Suprapubic skin (tissue), 4 donors: ENCODE measurements around the gene GCNT2. TPM values are rescaled to one million over a fixed set of nuclear protein-coding genes. Genes with fewer than 3 reads are reported as not detected.

Source experiments
- DNase-seq, 2 donors: peaks; one replicate each; pipeline ENCODE4 v3.0.0-alpha.2; 2019; ENCODE audit warnings: low spot score in 2 of 2
- H3K27ac ChIP-seq: fragments of 200-600 bp; sonication (generic); one replicate; pipeline ENCODE4 v1.5.1; 2019
- H3K27me3 ChIP-seq: fragments of 200-600 bp; sonication (generic); one replicate; pipeline ENCODE4 v1.5.1; 2019
- H3K36me3 ChIP-seq: fragments of 200-600 bp; sonication (generic); one replicate; pipeline ENCODE4 v1.5.1; 2019
- H3K4me1 ChIP-seq: fragments of 200-600 bp; sonication (generic); one replicate; pipeline ENCODE4 v1.5.1; 2019
- H3K4me3 ChIP-seq: fragments of 200-600 bp; sonication (generic); one replicate; pipeline ENCODE4 v1.5.1; 2019; ENCODE audit warnings: mild to moderate bottlenecking
- H3K9me3 ChIP-seq: fragments of 200-600 bp; sonication (generic); one replicate; pipeline ENCODE4 v1.5.1; 2019
- CTCF ChIP-seq, 2 donors: fragments of 200-600 bp in 1 of 2; fragments of 450-650 bp in 1 of 2; sonication (generic) in 1 of 2; IDR thresholded peaks; one replicate each; pipeline ENCODE4 v1.5.1; 2016 to 2019; ENCODE audit warnings: antibody characterized with exemption in 2 of 2, mild to moderate bottlenecking in 1 of 2, moderate library complexity in 1 of 2
- EP300 ChIP-seq: sonication (generic); formaldehyde crosslinking; IDR thresholded peaks from one replicate; pipeline ENCODE4 v1.6.1; 2017; ENCODE audit warnings: antibody characterized with exemption
- POLR2A ChIP-seq, 2 donors: fragments of 450-650 bp; IDR thresholded peaks; one replicate each; pipeline ENCODE4 v1.6.1; 2017; ENCODE audit warnings: antibody characterized with exemption in 2 of 2, mild to moderate bottlenecking in 2 of 2, moderate library complexity in 2 of 2
- POLR2AphosphoS5 ChIP-seq, 3 donors: sonication (generic); formaldehyde crosslinking; IDR thresholded peaks; one replicate each; pipeline ENCODE4 v1.6.1; 2017; ENCODE audit warnings: antibody characterized with exemption in 3 of 3
- WGBS: methylation state at CpG from one replicate; pipeline ENCODE4 v1.1.5; 2018; 5-methylcytosine and 5-hydroxymethylcytosine counted together
- total RNA-seq, 4 donors: library from RNA; depleted of rRNA; stranded (reverse); fragments of >200 nt; gene quantifications; one replicate each; pipeline ENCODE4 v1.1.0, GENCODE V29; 2016

The GCNT2 gene
- total RNA-seq, 4 donors from 2014 or later: 8.0 to 37.4 (median 14.4) TPM

- H3K27me3 ChIP-seq: peaks cover 5% of the 10 kb centered on the region
- no peaks in the 10 kb centered on the region for H3K9me3 ChIP-seq
- H3K36me3 ChIP-seq: no peaks in the 10 kb centered on the region
- no peaks in the 10 kb centered on the region for H3K4me1 ChIP-seq
- H3K4me3 ChIP-seq: no peak overlapping the region
- 92% methylated on average over 5 of the region's 5 CpGs for WGBS
- TF ChIP-seq POLR2AphosphoS5 (IDR thresholded peaks at IDR 0.05) (no peak), CTCF (IDR thresholded peaks at IDR 0.05) (no peak), EP300 (no peak), POLR2A (IDR thresholded peaks at IDR 0.05) (no peak)
- no peak for DNase-seq
- no peak overlapping the region for H3K27ac ChIP-seq
Measured at GRCh38 chr6:10507715-10508114, 13.4 kb upstream of the GCNT2 start.

GRCh38 chr6:10510592-10511367 is 10.4 kb upstream of the GCNT2 start:
- TF ChIP-seq POLR2AphosphoS5 (IDR thresholded peaks at IDR 0.05) (no peak), CTCF (IDR thresholded peaks at IDR 0.05) (peak in 1 of 2 donors; percentile 64), EP300 (no peak), POLR2A (IDR thresholded peaks at IDR 0.05) (no peak)
- H3K4me3 ChIP-seq: no peak overlapping the region
- no peaks in the 10 kb centered on the region for H3K27me3 ChIP-seq
- WGBS: 50% methylated on average over 17 of the region's 17 CpGs
- no peaks in the 10 kb centered on the region for H3K4me1 ChIP-seq
- no peaks in the 10 kb centered on the region for H3K36me3 ChIP-seq
- no peak for DNase-seq
- no peak overlapping the region for H3K27ac ChIP-seq
- H3K9me3 ChIP-seq: no peaks in the 10 kb centered on the region

- no peak for DNase-seq
- Histone ChIP-seq H3K36me3 (no peaks in the 10 kb centered on the region), H3K27me3 (no peaks in the 10 kb centered on the region), H3K9me3 (no peaks in the 10 kb centered on the region), H3K27ac (no peak overlapping the region), H3K4me3 (no peak overlapping the region), H3K4me1 (no peaks in the 10 kb centered on the region)
- WGBS: 53% methylated on average over 2 of the region's 2 CpGs
- TF ChIP-seq POLR2AphosphoS5 (IDR thresholded peaks at IDR 0.05): no peak
- no peak for TF ChIP-seq POLR2A (IDR thresholded peaks at IDR 0.05)
Measured at GRCh38 chr6:10511477-10511876, 9.7 kb upstream of the GCNT2 start.

- Histone ChIP-seq H3K9me3 (no peaks in the 10 kb centered on the region), H3K27me3 (no peaks in the 10 kb centered on the region), H3K4me3 (no peak overlapping the region), H3K4me1 (peaks cover under 1% of the 10 kb centered on the region), H3K36me3 (no peaks in the 10 kb centered on the region), H3K27ac (no peak overlapping the region)
- TF ChIP-seq CTCF (IDR thresholded peaks at IDR 0.05) (no peak), POLR2A (IDR thresholded peaks at IDR 0.05) (no peak), EP300 (no peak)
- no peak for DNase-seq
- 43% methylated on average over 2 of the region's 2 CpGs for WGBS
Measured at GRCh38 chr6:10513544-10513943, 7.6 kb upstream of the GCNT2 start.

- H3K4me3 ChIP-seq: no peak overlapping the region
- peaks cover 7% of the 10 kb centered on the region for H3K4me1 ChIP-seq
- DNase-seq: no peak
- no peak for TF ChIP-seq POLR2A (IDR thresholded peaks at IDR 0.05)
- no peak for TF ChIP-seq CTCF (IDR thresholded peaks at IDR 0.05)
- TF ChIP-seq POLR2AphosphoS5 (IDR thresholded peaks at IDR 0.05): no peak
- TF ChIP-seq EP300: no peak
- H3K36me3 ChIP-seq: no peaks in the 10 kb centered on the region
- WGBS: 65% methylated on average over 15 of the region's 15 CpGs
- no peaks in the 10 kb centered on the region for H3K27me3 ChIP-seq
- no peaks in the 10 kb centered on the region for H3K9me3 ChIP-seq
- no peak overlapping the region for H3K27ac ChIP-seq
Measured at GRCh38 chr6:10514049-10514780, 6.9 kb upstream of the GCNT2 start.
